Thoracic aorta (tissue), 2 donors: ENCODE data around the gene NAALADL2. TPM values are rescaled to one million over a fixed set of nuclear protein-coding genes. Genes with fewer than 3 reads are reported as not detected.

ENCODE experiments used
- ATAC-seq: fragments of 150-250 bp; one replicate; pipeline ENCODE4 v1.8.0; 2017; ENCODE audit warnings: low read depth; ENCODE audit not compliant: insufficient number of reproducible peaks, low FRiP score
- DNase-seq: peaks from one replicate; pipeline ENCODE4 v3.0.0-alpha.2; 2020; ENCODE audit warnings: low spot score
- H3K27ac ChIP-seq, 2 donors: fragments of 200-600 bp; sonication (generic); 1 replicate in 1 of 2; 2 replicates in 1 of 2; pipeline ENCODE4 v1.5.1; 2016; ENCODE audit warnings: mild to moderate bottlenecking in 2 of 2, moderate library complexity in 2 of 2
- H3K27me3 ChIP-seq: fragments of 200-600 bp; sonication (generic); replicated peaks from 2 replicates; pipeline ENCODE4 v1.6.0; 2016; ENCODE audit warnings: mild to moderate bottlenecking; ENCODE audit not compliant: insufficient read depth
- H3K36me3 ChIP-seq: fragments of 200-600 bp; sonication (generic); one replicate; pipeline ENCODE4 v1.5.1; 2016
- H3K4me1 ChIP-seq, 2 donors: fragments of 200-600 bp; sonication (generic); 1 replicate in 1 of 2; 2 replicates in 1 of 2; pipeline versions ENCODE4 v1.5.1 to v1.6.0; 2016; ENCODE audit warnings: low read depth in 2 of 2, mild to moderate bottlenecking in 1 of 2; ENCODE audit not compliant: control insufficient read depth in 1 of 2
- H3K4me3 ChIP-seq: fragments of 200-600 bp; sonication (generic); 2 replicates; pipeline ENCODE4 v1.5.1; 2016; ENCODE audit warnings: mild to moderate bottlenecking
- H3K9me3 ChIP-seq: fragments of 200-600 bp; sonication (generic); 2 replicates; pipeline ENCODE4 v1.5.1; 2016
- CTCF ChIP-seq: fragments of 200-600 bp; sonication (generic); IDR thresholded peaks from one replicate; pipeline ENCODE4 v1.5.1; 2019; ENCODE audit warnings: antibody characterized with exemption
- total RNA-seq, 2 donors: library from RNA; depleted of rRNA; stranded (reverse); fragments of >200 nt; gene quantifications; one replicate each; pipeline versions ENCODE4 v1.1.0 to v1.2.3, GENCODE V29; 2016

NAALADL2 gene
- total RNA-seq, 2 donors from 2014 or later = 12.9 to 21.0 TPM

- DNase-seq (no peak), ATAC-seq (no peak)
- H3K9me3 ChIP-seq = no peaks in the 10 kb centered on the region
Observed at GRCh38 chr3:175342196-175342595, 483.1 kb downstream of the NAALADL2 start.

DNA sequence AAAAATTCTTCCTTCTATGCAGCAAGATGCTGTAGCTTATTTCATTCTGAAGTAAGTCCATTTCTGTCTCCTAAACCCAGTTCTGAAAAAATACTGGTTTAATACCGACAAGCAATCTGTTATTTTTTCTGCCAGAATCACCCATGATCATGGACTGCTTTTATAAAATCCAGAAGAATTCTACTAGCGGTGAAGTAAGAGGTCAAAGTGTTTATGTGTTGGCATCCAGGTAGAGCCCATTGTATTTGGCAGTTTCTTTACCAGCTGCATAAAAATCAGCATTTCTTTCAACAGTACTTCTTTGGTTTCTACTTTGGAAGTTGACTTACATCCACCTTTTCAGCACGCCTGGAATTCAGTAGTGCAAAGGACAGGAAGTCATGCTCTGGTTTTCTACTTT lies 484.8 kb downstream of the NAALADL2 start:
- no peak for TF ChIP-seq CTCF
- Histone ChIP-seq H3K27me3 (no peaks in the 10 kb centered on the region), H3K4me3 (no peak overlapping the region), H3K36me3 (no peaks in the 10 kb centered on the region), H3K9me3 (no peaks in the 10 kb centered on the region), H3K27ac (no peak overlapping the region), H3K4me1 (peaks cover 8 to 16% of the 10 kb centered on the region in 2 donors)
- ATAC-seq (no peak), DNase-seq (no peak)

More at GRCh38 chr3:175342196-175342595, 483.1 kb downstream of the NAALADL2 start:
- Histone ChIP-seq H3K27me3 (no peaks in the 10 kb centered on the region), H3K27ac (no peak overlapping the region), H3K4me3 (no peak overlapping the region), H3K36me3 (no peaks in the 10 kb centered on the region), H3K4me1 (peaks cover 8 to 21% of the 10 kb centered on the region in 2 donors)
- TF ChIP-seq CTCF = no peak

- no peaks in the 10 kb centered on the region for H3K36me3 ChIP-seq
- no peak for TF ChIP-seq CTCF
- ATAC-seq (no peak), DNase-seq (peak; percentile 25)
- H3K4me1 ChIP-seq = peaks cover 2 to 10% of the 10 kb centered on the region in 2 donors
- H3K27ac ChIP-seq = no peak overlapping the region
- peak overlapping the region; percentile 23 for H3K4me3 ChIP-seq
- no peaks in the 10 kb centered on the region for H3K27me3 ChIP-seq
- no peaks in the 10 kb centered on the region for H3K9me3 ChIP-seq
Observed at GRCh38 chr3:175346573-175347356, 487.6 kb downstream of the NAALADL2 start.

DNA sequence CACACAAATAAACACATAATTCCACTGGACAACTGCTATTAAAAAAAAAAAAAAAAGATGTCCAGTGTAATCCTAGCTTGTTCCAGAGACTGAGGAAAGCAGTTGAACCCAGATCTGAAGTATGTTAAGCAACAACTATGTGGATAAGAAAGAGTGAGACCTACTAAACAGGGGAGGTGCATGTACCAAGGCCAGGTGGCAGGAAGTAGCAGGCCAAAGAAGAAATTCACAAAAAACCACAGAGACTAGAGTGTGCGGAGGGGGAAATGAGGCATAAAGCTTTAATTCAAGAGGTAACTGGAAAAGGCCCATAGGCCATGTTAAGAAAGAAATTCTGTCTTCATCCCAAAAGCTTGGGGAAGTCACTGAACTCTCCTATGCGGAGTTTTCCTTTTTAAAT lies 490.0 kb downstream of the NAALADL2 start:
- Histone ChIP-seq H3K4me3 (no peak overlapping the region), H3K27me3 (no peaks in the 10 kb centered on the region), H3K36me3 (no peaks in the 10 kb centered on the region), H3K9me3 (no peaks in the 10 kb centered on the region), H3K27ac (no peak overlapping the region), H3K4me1 (peaks cover 2 to 10% of the 10 kb centered on the region in 2 donors)
- ATAC-seq (no peak), DNase-seq (no peak)
- no peak for TF ChIP-seq CTCF

GRCh38 chr3:175355801-175356335 lies 496.7 kb downstream of the NAALADL2 start:
- TF ChIP-seq CTCF = no peak
- peaks cover 0 to 10% of the 10 kb centered on the region in 2 donors for H3K4me1 ChIP-seq
- H3K27me3 ChIP-seq = no peaks in the 10 kb centered on the region
- no peaks in the 10 kb centered on the region for H3K36me3 ChIP-seq
- no peaks in the 10 kb centered on the region for H3K9me3 ChIP-seq
- no peak overlapping the region for H3K4me3 ChIP-seq
- DNase-seq = no peak
- H3K27ac ChIP-seq = no peak overlapping the region
- ATAC-seq = no peak
